ENCODE measurements around the gene DSCAML1. TPM values are rescaled to one million over a fixed set of nuclear protein-coding genes. Genes with fewer than 3 reads are reported as not detected.
A peak's percentile ranks its signal among the peaks of the same experiment; 100 is the strongest.

Gene DSCAML1, protein sequence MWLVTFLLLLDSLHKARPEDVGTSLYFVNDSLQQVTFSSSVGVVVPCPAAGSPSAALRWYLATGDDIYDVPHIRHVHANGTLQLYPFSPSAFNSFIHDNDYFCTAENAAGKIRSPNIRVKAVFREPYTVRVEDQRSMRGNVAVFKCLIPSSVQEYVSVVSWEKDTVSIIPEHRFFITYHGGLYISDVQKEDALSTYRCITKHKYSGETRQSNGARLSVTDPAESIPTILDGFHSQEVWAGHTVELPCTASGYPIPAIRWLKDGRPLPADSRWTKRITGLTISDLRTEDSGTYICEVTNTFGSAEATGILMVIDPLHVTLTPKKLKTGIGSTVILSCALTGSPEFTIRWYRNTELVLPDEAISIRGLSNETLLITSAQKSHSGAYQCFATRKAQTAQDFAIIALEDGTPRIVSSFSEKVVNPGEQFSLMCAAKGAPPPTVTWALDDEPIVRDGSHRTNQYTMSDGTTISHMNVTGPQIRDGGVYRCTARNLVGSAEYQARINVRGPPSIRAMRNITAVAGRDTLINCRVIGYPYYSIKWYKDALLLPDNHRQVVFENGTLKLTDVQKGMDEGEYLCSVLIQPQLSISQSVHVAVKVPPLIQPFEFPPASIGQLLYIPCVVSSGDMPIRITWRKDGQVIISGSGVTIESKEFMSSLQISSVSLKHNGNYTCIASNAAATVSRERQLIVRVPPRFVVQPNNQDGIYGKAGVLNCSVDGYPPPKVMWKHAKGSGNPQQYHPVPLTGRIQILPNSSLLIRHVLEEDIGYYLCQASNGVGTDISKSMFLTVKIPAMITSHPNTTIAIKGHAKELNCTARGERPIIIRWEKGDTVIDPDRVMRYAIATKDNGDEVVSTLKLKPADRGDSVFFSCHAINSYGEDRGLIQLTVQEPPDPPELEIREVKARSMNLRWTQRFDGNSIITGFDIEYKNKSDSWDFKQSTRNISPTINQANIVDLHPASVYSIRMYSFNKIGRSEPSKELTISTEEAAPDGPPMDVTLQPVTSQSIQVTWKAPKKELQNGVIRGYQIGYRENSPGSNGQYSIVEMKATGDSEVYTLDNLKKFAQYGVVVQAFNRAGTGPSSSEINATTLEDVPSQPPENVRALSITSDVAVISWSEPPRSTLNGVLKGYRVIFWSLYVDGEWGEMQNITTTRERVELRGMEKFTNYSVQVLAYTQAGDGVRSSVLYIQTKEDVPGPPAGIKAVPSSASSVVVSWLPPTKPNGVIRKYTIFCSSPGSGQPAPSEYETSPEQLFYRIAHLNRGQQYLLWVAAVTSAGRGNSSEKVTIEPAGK (N-terminal part only)
- not detected in 2 replicates for total RNA-seq (2014; rRNA removed)
- polyA plus RNA-seq (2012), result not detected

DNA sequence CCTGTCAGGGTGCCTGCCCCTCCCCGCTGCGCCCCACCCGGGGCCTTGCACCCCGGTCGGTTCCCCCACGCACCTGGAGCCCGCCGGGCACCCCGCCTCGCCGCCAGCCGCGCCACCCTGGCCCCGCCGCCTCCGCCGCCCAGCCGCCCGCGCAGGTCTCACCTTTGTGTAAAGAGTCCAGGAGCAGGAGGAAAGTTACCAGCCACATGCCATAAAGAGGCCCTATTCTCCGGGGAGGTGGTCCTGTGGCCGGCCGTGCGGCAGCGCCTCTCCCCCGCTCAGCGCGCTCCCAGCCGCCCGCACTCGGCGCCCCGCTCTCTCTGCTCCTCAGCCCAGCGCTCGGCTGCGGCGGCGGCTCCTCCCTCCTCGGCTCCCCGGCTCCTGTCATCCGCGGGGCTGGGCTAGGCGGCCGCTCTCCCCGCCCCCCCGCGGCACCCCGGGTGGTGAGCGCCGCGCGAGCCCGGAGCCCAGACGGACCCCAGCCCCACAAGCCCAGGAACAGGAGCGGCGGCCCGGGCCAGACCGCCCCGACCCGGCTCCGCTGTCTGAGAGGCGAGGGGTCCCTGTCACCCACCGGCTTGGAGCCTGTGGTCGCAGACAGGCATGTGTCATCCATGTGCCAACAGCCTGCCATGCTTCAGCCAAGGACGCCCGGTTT, at the start of gene DSCAML1:
TSS of gene DSCAML1 (minus strand) at position 345 of the 658 bp plus-strand sequence. CDS start at position 208, 137 bp downstream.
- no peak for DNase-seq (ENCODE audit: low read depth)

DNA sequence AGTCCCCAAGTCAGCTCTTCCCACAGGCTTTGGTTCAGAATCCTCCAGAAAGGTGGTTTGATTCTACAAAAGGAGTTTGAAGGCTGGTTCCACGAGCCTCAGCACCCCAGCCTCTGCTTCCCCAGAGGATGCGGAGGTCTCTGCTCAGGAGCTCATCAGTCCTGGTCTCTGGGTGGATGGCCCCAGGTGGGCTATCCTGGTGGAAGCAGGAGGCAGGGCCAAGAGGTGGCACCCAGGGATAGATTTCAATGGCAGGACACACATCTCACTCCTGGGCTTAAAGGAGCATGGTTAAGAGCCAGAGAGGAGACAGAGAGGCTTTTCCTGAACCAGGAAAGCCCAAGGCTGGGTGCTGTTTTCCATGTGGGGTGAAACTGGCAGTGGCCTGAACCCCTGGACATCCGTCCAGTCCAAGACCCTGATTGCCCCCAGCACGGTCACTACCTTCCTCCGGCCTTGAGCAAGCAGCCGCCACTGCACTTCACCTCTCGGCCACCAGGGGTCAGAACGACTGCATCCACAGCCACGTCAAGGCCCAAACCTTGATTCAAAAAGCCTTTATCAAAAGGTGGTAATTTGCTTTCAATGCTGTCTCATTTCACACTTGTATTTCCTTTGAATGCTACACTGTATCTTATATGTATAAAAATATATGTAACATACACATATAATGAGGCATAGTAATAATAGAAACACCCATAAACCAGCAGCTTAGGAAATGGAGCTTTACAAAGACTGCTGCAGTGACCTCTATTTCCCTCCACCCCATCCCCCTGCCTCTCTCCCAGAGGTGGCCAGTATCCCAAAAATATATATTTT, 46.9 kb upstream of the DSCAML1 start:
- peak; percentile 27 for DNase-seq (ENCODE audit: low read depth)

DNA sequence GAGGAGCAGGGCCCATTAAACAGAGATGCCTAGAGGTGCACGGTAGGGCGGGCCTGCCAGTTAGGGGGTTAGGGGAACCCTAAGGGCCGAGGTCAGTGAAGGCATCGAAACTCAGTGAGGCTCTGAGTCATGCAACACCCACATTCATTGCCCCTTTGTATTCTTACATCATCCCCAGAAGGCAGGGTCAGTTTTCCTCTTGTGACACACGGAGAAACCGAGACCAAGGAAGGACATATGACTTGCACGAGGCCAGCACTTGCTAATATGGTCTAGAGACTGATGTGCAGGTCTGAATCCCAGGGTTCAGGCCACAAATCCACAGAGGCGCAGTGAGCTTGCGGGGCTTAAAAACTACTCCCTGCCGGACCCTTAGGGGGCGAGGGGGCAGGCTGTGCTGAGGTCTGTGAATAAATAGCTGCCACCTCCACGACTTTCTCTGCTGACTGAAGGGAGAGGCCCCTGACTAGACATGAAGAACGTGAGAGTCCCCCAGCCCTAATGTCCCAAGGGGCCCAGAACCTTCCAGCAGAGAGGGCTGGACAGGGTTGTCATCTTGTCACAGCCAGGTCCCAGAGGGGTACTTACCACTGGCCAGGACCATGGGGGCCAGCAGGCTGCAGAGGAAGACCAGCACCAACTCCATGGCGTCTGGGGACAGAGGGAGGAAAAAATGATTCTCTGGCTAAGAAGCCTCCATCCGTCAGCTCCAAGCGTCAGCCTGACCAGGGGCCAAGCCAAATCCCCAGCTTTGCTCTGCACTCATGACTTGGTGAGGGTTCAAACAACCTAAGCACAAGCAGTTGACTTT, 45.3 kb upstream of the DSCAML1 start:
- no peak for DNase-seq (ENCODE audit: low read depth)

DNA sequence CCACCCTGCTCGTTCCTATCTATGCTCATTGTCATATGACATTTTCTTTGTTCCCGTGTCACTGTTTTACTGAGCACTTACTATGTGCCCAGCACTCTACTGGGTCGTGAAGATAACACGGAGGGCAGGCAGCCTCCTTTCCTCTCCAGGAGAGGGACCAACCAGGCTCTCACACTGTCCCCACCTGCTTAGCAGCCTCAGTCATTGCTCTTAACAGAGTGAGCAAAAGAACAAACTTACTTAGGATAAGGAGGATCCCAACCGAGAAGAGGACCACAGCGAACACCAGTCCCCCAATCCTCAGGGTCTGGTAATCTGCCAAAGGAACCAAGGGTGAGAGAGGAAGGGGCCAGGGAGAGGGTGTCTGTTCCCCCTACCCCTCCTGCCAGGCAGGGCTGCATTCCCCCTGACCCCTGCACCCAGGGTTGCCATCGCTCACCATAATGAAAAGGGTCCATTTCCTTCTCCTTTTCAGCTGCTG, 44.6 kb upstream of the DSCAML1 start:
- no peak for DNase-seq (ENCODE audit: low read depth)

DNA sequence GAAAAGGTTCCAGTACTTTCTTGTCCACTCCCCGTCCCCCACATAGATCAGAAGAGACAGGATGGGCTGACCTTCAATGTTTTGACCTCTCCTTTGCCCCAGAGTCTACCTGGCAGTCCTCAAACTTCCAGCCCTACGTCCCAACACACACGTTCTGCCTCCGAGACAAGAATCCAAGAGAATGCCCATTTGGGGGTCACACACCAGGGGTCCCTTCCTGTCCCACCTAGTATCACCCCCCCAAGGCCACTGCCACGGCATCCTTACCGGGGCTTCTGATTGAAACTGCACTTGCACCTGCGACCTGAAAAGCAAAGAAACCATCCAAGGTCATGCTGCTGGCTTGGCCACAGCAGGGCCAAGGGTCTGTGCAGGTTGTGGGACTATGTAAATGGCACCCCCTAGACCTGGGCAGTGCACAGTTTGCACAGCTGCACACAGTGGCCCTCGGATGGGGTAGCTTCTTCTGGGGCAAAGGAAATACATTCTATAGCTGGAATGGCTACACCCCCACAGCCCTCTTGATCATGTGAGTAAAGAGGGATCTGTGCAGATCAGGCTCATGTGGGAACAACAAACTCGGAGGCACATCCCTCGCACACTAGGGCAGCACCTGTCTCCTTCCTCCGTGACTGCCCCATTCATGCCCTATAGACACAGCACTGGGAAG, 44.0 kb upstream of the DSCAML1 start:
- no peak for DNase-seq (ENCODE audit: low read depth)

DNA sequence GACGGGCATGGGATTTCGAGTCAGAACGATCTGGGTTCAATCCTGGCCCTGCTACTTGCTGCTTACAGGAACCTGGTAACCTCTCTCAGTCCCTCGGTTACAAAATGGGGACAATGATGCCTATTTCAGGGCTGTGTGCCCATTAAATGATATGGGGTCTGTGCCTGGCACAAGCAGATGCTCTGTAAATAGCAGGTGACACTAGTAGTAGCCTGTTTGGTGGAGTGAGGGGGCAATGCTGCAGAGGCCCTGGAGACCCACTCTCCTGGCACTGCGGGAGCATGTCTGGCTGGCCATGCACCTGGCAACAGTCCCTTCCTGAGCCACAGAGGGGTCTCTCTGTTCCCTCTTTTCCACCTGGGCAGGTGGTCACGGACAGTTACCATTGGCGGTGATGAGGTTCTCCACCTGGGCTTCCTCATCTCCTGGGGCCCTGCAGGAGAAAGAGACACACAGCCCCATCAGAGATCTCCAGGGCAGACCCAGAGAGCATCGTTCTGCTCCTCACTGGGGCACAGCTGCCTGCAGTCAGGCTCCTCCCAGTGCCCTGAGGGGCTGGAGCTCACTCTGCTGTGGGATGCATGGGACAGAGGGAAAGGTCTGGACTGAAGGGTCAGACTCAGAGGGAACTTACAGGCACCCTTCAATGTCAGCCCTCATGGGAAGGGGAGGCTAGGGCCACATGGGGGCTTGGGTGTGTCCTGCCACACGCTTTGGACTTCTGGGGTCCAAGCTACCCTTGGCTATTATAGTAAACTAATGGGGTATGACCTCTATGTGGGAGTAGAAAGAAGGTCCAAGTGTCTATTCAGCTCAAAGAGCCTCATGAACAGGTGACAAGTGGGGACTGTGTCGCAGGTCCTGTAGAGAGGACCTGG, 43.2 kb upstream of the DSCAML1 start:
- DNase-seq (ENCODE audit: low read depth), result no peak

DNA sequence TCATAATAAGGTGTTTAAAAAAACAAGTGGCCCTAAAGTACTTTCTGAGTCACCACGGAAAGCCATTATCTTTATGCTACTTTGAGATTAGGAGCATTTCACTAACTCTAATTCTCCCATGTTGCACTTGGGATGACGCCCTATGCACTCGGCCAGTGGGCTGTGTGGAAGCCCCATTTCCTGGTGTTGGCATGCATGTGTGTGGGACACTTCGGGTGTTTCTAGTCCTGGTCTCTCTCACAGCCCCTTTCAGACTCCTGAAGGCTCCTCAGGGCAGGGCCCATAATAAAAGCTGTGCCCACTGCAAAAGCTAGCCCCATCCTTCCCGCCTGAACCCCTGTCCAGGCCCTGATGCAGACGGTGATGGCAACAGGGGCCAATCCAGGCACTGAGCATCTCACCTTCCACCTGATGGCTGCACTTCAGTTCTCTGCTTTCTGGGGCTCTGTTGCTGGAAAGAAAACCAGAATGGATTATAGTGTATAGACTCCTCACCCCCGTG, 42.4 kb upstream of the DSCAML1 start:
- DNase-seq (ENCODE audit: low read depth), result no peak

DNA sequence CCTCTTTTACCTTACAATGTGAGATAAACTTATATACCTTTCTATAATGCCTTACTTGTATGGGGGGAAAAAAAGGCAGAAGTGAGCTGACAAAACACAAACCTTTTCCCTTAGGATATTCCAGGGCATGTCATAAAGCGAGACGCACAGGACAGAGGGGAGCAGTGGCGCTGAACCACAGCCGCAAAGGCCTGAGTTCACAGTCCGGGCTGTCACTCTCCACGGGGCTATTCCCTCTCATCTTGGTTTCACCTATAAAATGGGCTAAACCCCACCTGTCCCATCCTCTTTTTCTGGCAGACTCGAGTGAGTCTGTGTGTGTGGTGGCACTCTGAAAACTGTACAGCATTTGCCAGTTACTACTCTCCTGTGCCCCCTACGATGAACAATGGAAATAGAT, 41.9 kb upstream of the DSCAML1 start:
- DNase-seq (ENCODE audit: low read depth), result no peak

DNA sequence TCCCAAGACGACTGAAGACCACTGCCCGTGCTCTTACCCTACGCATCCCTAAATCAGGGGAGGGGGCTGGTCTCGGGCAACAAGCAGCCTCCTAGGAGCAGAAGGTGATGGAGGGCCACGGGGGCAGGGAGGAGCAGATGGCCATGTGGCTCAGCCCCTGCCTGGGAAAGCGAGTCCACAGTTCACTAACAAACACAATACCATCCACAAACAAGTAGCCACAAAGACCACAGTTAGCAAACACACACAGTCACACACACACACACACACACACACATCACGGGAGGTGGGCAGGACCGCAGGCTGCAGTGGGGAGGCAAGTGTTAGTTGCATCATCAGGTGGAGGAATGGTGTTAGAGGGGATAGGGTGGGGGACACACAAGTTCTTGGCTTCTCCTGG, 40.8 kb upstream of the DSCAML1 start:
- no peak for DNase-seq (ENCODE audit: low read depth)

DNA sequence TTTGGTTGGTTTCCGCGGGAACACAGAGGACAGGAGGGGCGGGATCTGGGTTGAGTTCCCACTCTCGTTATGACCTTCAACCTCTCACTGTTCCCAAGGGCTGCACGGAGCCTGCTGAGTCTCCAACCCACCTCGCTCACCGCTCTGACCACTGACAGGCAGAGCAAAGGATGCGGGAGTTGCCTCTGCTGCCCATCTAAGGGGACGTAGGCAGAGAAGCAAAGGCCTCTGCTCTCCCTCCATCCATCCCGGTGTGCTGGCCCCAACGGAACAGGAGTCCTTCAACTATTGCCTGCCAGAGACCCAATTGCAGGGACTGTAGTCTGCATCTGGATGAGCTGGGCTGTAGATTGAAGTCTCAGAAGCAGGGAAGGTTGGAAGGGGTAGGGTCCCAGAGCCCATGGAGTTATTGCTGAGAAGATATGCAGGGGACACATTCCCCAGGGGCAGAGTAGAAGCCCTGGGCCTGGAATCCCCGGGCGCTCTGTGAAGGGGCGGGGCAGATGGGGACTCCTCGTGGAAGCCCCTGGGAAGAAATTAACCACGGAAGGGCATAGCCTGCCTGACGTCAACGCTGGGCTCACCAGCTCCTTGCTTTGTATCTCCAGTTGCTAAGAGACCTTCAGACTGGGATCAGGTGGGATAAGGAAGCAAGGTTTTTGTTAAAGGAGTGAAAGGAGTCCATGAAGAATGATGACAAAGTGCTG, 40.2 kb upstream of the DSCAML1 start:
- no peak for DNase-seq (ENCODE audit: low read depth)

DNA sequence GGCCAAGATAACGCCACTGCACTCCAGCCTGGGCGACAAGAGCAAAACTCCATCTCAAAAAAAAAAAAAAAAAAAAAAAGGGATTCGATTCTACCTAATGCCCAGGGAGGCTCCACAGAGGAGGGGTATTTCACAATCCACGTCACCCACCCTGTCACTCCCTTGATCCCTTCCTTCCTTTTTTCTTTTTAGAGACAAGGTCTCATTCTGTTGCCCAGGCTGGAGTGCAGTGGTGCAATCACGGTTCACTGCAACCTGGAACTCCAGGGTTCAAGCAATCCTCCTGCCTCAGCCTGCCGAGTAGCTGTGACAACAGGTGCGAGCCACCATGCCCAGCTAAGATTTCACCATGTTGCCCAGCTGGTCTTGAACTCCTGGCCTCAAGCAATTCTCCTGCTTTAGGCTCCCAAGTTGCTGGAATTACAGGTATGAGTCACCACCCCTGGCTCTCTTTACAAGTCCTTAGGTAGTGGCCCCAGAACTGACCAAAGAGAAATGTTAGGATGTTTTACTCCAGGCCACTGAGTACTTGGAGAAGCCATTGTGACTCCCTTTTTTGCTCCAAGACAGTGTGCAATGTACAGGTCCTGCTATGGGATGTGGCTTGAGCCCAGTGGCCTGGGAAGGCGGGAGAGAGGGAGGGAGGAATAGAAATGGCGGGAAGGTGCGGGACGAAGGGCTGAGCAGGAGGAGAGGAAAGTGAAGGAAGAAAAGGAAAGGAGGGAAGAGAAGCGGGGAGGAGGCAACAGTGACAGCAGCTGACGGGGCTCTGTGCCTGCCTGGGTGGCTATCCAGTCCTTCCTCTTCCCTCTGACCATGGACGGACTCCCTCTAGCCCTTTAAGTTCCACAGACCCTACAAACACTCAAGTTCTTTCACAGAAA, 39.3 kb upstream of the DSCAML1 start:
- no peak for DNase-seq (ENCODE audit: low read depth)

DNA sequence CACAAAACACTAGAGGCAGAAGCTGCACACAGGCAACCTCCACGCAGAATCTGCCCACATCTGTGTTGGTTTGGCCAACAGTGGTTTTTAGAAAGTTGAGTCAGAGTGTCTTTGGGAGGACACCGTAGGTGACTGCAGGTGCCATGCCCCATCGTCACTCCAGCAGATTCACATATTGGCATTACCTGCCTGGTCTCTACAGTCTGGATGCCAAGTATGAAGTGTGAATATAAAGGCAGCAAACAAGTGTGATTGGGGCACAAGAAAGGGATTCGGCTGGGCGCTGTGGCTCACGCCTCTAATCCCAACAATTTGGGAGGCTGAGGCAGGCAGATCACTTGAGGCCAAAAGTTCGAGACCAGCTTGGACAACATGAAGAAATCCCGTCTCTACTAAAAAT, 38.6 kb upstream of the DSCAML1 start:
- DNase-seq (ENCODE audit: low read depth), result no peak

DNA sequence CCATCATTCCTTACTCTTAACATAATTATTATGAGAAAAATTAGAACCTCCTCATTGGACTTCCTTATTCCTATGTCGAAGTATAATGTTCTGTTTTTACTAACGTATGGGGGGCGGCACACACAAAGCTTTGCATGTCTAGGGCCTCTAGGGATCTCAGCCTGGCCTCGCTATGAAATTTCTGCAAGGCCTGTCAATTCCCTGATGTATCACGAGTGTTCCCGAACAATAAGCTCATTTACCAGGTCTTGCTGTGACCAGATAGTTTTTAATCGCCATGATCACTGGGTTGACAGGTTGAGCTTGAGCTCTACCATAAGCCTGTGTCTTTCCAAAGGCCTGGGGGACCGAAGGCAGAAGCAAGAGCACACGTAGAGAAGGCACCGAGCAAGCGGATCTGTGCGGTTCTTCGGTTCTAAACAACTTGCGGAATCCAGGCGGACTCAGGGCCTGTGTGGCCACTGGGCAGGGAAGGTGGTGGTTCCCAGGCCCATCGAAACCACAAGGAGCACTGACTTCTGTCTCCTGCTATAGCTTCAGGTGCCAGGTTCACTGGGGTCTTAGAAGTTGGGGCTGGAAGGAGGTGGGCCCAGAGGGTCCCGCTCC, 37.9 kb upstream of the DSCAML1 start:
- no peak for DNase-seq (ENCODE audit: low read depth)

DNA sequence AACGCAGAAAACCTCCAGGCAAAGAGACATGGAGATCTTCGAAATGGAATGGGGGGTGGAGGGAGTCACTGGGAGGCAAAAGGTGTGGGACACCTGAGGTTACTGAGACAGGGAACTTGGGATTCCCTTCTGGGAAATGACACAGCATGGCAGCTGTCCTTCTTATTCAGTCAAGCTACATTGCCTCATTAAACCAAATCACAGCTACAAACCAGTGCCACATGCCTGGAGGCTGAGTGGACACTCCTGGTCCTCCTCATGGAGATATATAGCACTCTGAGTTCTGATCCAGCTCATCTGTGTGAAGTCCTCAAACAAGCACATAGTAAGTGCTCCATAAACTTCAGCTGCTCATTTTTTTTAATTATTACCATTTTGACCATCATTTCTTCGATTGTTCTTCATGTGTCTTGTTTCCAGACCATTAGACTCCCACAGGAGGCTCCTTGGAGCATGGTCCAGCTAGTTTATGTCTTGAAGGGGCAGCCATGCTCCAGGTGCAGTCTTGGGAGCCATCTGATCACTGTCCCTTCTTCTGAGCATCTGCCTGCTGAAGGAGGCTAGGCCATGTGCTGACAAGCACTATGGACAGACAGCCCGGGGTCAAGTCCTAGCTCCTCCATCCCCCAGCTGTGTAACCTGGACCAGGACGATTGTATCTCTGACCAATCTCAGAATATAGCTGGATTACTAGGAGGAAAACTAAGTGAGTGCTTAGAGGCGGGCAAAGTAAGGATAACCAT, 37.2 kb upstream of the DSCAML1 start:
- no peak for DNase-seq (ENCODE audit: low read depth)
